Activated CD8-positive, alpha-beta T cell treated with anti-CD3 and anti-CD28 coated beads for 36 hours (primary cell): Measurements from ENCODE around the gene CCNA1. TPM values are rescaled to one million over a fixed set of nuclear protein-coding genes. Genes with fewer than 3 reads are reported as not detected.

ENCODE experiments used
- ATAC-seq: fragments of 200-7000 bp; cut with Tn5 transposase; one replicate; pipeline ENCODE4 v1.10.0; 2021; ENCODE audit warnings: mild to moderate bottlenecking, moderate library complexity
- CTCF ChIA-PET: fragments of 350-600 bp; sonication (Branson Sonifier 250); formaldehyde crosslinking; loops from one replicate; lab custom pipeline; 2021; ENCODE audit warnings: antibody characterized with exemption; lab: Charles Lee
- POLR2A ChIA-PET: fragments of 350-600 bp; sonication (Branson Sonifier 250); formaldehyde crosslinking; loops from one replicate; lab custom pipeline; 2021; ENCODE audit warnings: antibody characterized with exemption; lab: Charles Lee
- DNase-seq: peaks from one replicate; pipeline ENCODE4 v3.0.0-alpha.2; 2020
- H3K27ac Mint-ChIP-seq: one replicate; pipeline ENCODE4 v1.8.0; 2021; ENCODE audit warnings: mild to moderate bottlenecking, mixed read lengths
- H3K27me3 Mint-ChIP-seq: one replicate; pipeline ENCODE4 v1.8.0; 2021; ENCODE audit warnings: mixed read lengths
- H3K36me3 Mint-ChIP-seq: one replicate; pipeline ENCODE4 v1.8.0; 2021; ENCODE audit warnings: low read depth, mixed read lengths
- H3K4me1 Mint-ChIP-seq: one replicate; pipeline ENCODE4 v1.8.0; 2021; ENCODE audit warnings: low read depth, mixed read lengths
- H3K4me3 Mint-ChIP-seq: one replicate; pipeline ENCODE4 v1.8.0; 2021; ENCODE audit warnings: mild to moderate bottlenecking, moderate library complexity, mixed read lengths
- H3K9me3 Mint-ChIP-seq: one replicate; pipeline ENCODE4 v1.8.0; 2021; ENCODE audit warnings: mixed read lengths
- CTCF ChIP-seq: fragments of 200-600 bp; IDR thresholded peaks from one replicate; pipeline ENCODE4 v1.8.0; 2022; ENCODE audit warnings: antibody characterized with exemption, mild to moderate bottlenecking
- intact Hi-C: fragments of 100-400 bp; cut with micrococcal nuclease; formaldehyde crosslinking; loops from one replicate; pipeline ENCODE4 v1.10.0; 2022
- total RNA-seq, 2 experiments: library from RNA; stranded (reverse); gene quantifications; one replicate each; pipeline ENCODE4 v1.2.3, GENCODE V29; 2021

CCNA1 gene
- total RNA-seq = not detected

- intact Hi-C loops = no loop called here
- POLR2A ChIA-PET = no interaction called here
- CTCF ChIA-PET = interaction anchor here (1.6 kb wide), 1 partner anchor 13 kb away, joined by 4 read pairs; no protein-coding TSS in a partner anchor
- H3K4me1 Mint-ChIP-seq = peaks cover 3% of the 10 kb centered on the region
- peaks cover 52% of the 10 kb centered on the region for H3K27me3 Mint-ChIP-seq
- H3K4me3 Mint-ChIP-seq = peak within 1 kb of the TSS; percentile 53
- peak; percentile 42 for DNase-seq
- H3K36me3 Mint-ChIP-seq = no peaks in the 10 kb centered on the region
- peaks cover 2% of the 10 kb centered on the region for H3K9me3 Mint-ChIP-seq
- ATAC-seq = peak; percentile 78
- no peak for TF ChIP-seq CTCF
- H3K27ac Mint-ChIP-seq = no peak within 1 kb of the TSS
These were observed at the start of gene CCNA1 for GRCh38 chr13:36432106-36432544. Gene CCNA1, plus strand, starts transcription at chr13:36432495. Its CDS starts 562 bp downstream, at chr13:36433057.

- DNase-seq = no peak
- intact Hi-C loops = no loop called here
- no peak for TF ChIP-seq CTCF
- Mint-ChIP-seq H3K9me3 (no peaks in the 10 kb centered on the region), H3K4me3 (no peak overlapping the region), H3K4me1 (no peaks in the 10 kb centered on the region), H3K36me3 (no peaks in the 10 kb centered on the region), H3K27ac (no peak overlapping the region), H3K27me3 (peaks cover 7% of the 10 kb centered on the region)
- CTCF ChIA-PET = no interaction called here
- POLR2A ChIA-PET = no interaction called here
- no peak for ATAC-seq
These were observed 46.8 kb upstream of the CCNA1 start for GRCh38 chr13:36385489-36385888.

GRCh38 chr13:36395280-36395679, 37.0 kb upstream of the CCNA1 start:
- intact Hi-C loops = no loop called here

GRCh38 chr13:36405151-36405550, 27.1 kb upstream of the CCNA1 start:
- no peak for TF ChIP-seq CTCF
- no peak for DNase-seq
- no peak overlapping the region for H3K27ac Mint-ChIP-seq
- H3K27me3 Mint-ChIP-seq = peaks cover 10% of the 10 kb centered on the region
- POLR2A ChIA-PET = no interaction called here
- no peak overlapping the region for H3K4me3 Mint-ChIP-seq
- no peak for ATAC-seq
- H3K9me3 Mint-ChIP-seq = no peaks in the 10 kb centered on the region
- CTCF ChIA-PET = no interaction called here
- no peaks in the 10 kb centered on the region for H3K4me1 Mint-ChIP-seq
- H3K36me3 Mint-ChIP-seq = no peaks in the 10 kb centered on the region
- intact Hi-C loops = no loop called here

More at GRCh38 chr13:36395280-36395679, 37.0 kb upstream of the CCNA1 start:
- peak; percentile 13 for TF ChIP-seq CTCF
- Mint-ChIP-seq H3K4me3 (no peak overlapping the region), H3K36me3 (no peaks in the 10 kb centered on the region), H3K4me1 (no peaks in the 10 kb centered on the region), H3K27ac (no peak overlapping the region), H3K27me3 (peaks cover 2% of the 10 kb centered on the region), H3K9me3 (no peaks in the 10 kb centered on the region)
- DNase-seq (no peak), ATAC-seq (no peak)
- ChIA-PET CTCF (interaction anchor here (0.9 to 1.5 kb wide), 2 partner anchors 26 to 49 kb away, joined by 3 to 4 read pairs; partner anchors contain the start of gene SPART), POLR2A (no interaction called here)

GRCh38 chr13:36412736-36413135, 19.6 kb upstream of the CCNA1 start:
- ATAC-seq (no peak), DNase-seq (no peak)
- Mint-ChIP-seq H3K27ac (no peak overlapping the region), H3K36me3 (no peaks in the 10 kb centered on the region), H3K4me3 (no peak overlapping the region), H3K27me3 (peaks cover 24% of the 10 kb centered on the region), H3K9me3 (peaks cover 2% of the 10 kb centered on the region), H3K4me1 (peaks cover 5% of the 10 kb centered on the region)
- intact Hi-C loops = no loop called here
- TF ChIP-seq CTCF = no peak
- CTCF ChIA-PET = no interaction called here
- POLR2A ChIA-PET = no interaction called here
